ENCODE results near the gene IZUMO2.

The IZUMO2 gene

GRCh38 chr19:50181121-50181520 is 18.0 kb upstream of the IZUMO2 start:
- ATAC-seq (ENCODE audit: insufficient read depth, low read depth) (no peak), DNase-seq (no peak)
- Histone ChIP-seq H2AFZ (ENCODE audit: low read depth, low read length) (no peak overlapping the region), H3K9me3 (ENCODE audit: insufficient read depth, low read length, severe bottlenecking) (no peaks in the 10 kb centered on the region), H3K4me3 (ENCODE audit: low read depth in 1 of 2, low read length in 2 of 2) (no peak overlapping the region), H3K4me1 (ENCODE audit: insufficient read depth, low read length) (no peaks in the 10 kb centered on the region), H3K4me2 (ENCODE audit: insufficient read depth, low read length) (no peak overlapping the region), H3K27me3 (ENCODE audit: insufficient read depth, low read length, poor library complexity) (no peaks in the 10 kb centered on the region), H4K20me1 (ENCODE audit: insufficient read depth, low read length) (no peaks in the 10 kb centered on the region), H3K79me2 (ENCODE audit: insufficient read depth, low read length) (no peaks in the 10 kb centered on the region), H3K9ac (ENCODE audit: low read depth, low read length) (no peak overlapping the region), H3K36me3 (ENCODE audit: insufficient read depth, low read length) (no peaks in the 10 kb centered on the region), H3K27ac (ENCODE audit: low read length) (no peak overlapping the region)
- TF ChIP-seq CTCF (IDR thresholded peaks at IDR 0.05; ENCODE audit: borderline replicate concordance, extremely low read depth, low read length, poor library complexity, severe bottlenecking) (no peak), EZH2 (IDR thresholded peaks at IDR 0.05; ENCODE audit: borderline replicate concordance, low read depth, low read length, severe bottlenecking) (no peak)

DNA sequence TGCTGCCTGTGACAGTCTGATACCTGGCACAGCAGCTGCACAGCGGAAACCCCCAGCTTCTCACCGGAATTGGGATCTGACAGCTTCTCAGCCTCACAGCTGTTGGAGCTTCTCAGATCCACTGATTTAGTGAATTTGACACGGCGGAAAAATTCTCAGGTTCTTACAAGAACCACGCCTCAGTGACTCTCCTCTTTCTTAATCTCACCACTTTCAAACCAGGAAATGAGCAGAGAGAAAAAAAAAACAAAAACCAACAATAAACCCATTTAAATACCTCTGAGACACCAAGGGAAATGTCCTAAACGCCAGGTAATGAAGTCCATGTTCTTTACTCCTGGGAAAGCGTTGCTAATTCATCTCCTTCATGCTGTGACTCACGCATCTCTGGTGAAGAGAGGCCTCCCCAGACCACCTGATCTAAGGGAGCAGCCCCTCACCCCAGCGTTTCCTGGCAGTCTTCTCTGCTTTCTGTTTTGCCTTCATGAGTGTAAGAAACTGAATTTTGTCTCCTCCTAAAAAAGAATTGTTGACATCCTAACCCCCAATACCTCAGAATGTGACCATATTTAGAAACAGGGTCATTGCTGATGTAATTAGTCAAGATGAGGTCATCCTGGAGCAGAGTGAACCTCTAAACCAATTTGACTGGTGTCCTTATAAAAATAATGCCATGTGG is 15.9 kb upstream of the IZUMO2 start:
- H3K4me1 ChIP-seq (ENCODE audit: insufficient read depth, low read length) = no peaks in the 10 kb centered on the region
- no peak overlapping the region for H3K4me2 ChIP-seq (ENCODE audit: insufficient read depth, low read length)
- no peaks in the 10 kb centered on the region for H3K9me3 ChIP-seq (ENCODE audit: insufficient read depth, low read length, severe bottlenecking)

DNA sequence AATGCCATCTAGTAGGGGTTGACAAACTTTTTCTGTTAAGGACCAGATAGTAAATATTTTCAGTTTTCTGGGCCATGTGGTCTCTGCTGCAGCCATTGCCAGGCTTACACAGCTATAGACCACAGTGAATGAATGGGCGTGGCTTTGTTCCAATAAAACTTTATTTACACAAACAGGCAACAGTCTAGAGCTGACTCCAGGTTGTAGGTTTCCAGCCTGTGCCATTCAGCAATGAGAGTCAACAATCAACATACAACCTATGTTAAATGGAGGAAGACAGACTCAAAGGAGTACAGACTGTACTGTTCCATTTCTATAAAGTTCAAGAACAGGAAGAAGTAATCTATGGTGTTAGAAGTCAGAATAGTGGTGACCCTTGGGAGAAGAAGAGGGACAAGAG is 15.2 kb upstream of the IZUMO2 start:
- Histone ChIP-seq H3K36me3 (ENCODE audit: insufficient read depth, low read length) (no peaks in the 10 kb centered on the region), H3K4me1 (ENCODE audit: insufficient read depth, low read length) (no peaks in the 10 kb centered on the region), H3K9ac (ENCODE audit: low read depth, low read length) (no peak overlapping the region), H3K4me3 (ENCODE audit: low read depth in 1 of 2, low read length in 2 of 2) (no peak overlapping the region), H3K4me2 (ENCODE audit: insufficient read depth, low read length) (no peak overlapping the region), H3K79me2 (ENCODE audit: insufficient read depth, low read length) (no peaks in the 10 kb centered on the region), H3K27me3 (ENCODE audit: insufficient read depth, low read length, poor library complexity) (no peaks in the 10 kb centered on the region), H2AFZ (ENCODE audit: low read depth, low read length) (no peak overlapping the region), H3K9me3 (ENCODE audit: insufficient read depth, low read length, severe bottlenecking) (no peaks in the 10 kb centered on the region), H4K20me1 (ENCODE audit: insufficient read depth, low read length) (no peaks in the 10 kb centered on the region), H3K27ac (ENCODE audit: low read length) (no peak overlapping the region)
- DNase-seq (no peak), ATAC-seq (ENCODE audit: insufficient read depth, low read depth) (no peak)
- TF ChIP-seq CTCF (IDR thresholded peaks at IDR 0.05; ENCODE audit: borderline replicate concordance, extremely low read depth, low read length, poor library complexity, severe bottlenecking) = no peak
- TF ChIP-seq EZH2 (IDR thresholded peaks at IDR 0.05; ENCODE audit: borderline replicate concordance, low read depth, low read length, severe bottlenecking) = no peak

More for the DNA sequence above, 15.9 kb upstream of the IZUMO2 start:
- no peak for DNase-seq
- H3K36me3 ChIP-seq (ENCODE audit: insufficient read depth, low read length) = no peaks in the 10 kb centered on the region
- H3K27me3 ChIP-seq (ENCODE audit: insufficient read depth, low read length, poor library complexity) = no peaks in the 10 kb centered on the region
- no peak overlapping the region for H3K27ac ChIP-seq (ENCODE audit: low read length)
- no peaks in the 10 kb centered on the region for H4K20me1 ChIP-seq (ENCODE audit: insufficient read depth, low read length)
- no peak overlapping the region for H2AFZ ChIP-seq (ENCODE audit: low read depth, low read length)
- no peaks in the 10 kb centered on the region for H3K79me2 ChIP-seq (ENCODE audit: insufficient read depth, low read length)
- TF ChIP-seq EZH2 (IDR thresholded peaks at IDR 0.05; ENCODE audit: borderline replicate concordance, low read depth, low read length, severe bottlenecking) (no peak), CTCF (IDR thresholded peaks at IDR 0.05; ENCODE audit: borderline replicate concordance, extremely low read depth, low read length, poor library complexity, severe bottlenecking) (no peak)
- no peak for ATAC-seq (ENCODE audit: insufficient read depth, low read depth)
- H3K9ac ChIP-seq (ENCODE audit: low read depth, low read length) = no peak overlapping the region
- H3K4me3 ChIP-seq (ENCODE audit: low read depth in 1 of 2, low read length in 2 of 2) = no peak overlapping the region

Data from DND-41 (cell line).